GM21723 (cell line): ENCODE measurements around the gene KLHL22.
"Not testable (repeated sequence)": the region's sequence is repeated elsewhere in the genome, so short reads cannot be mapped to it uniquely, and the experiment has no call there.

ENCODE experiments used
- ATAC-seq: cut with Tn5 transposase; IDR thresholded peaks from one replicate; pipeline ENCODE4 v1.9.1; 2021; ENCODE audit warnings: mild to moderate bottlenecking, moderate library complexity; ENCODE audit not compliant: unreplicated experiment

The KLHL22 gene

DNA sequence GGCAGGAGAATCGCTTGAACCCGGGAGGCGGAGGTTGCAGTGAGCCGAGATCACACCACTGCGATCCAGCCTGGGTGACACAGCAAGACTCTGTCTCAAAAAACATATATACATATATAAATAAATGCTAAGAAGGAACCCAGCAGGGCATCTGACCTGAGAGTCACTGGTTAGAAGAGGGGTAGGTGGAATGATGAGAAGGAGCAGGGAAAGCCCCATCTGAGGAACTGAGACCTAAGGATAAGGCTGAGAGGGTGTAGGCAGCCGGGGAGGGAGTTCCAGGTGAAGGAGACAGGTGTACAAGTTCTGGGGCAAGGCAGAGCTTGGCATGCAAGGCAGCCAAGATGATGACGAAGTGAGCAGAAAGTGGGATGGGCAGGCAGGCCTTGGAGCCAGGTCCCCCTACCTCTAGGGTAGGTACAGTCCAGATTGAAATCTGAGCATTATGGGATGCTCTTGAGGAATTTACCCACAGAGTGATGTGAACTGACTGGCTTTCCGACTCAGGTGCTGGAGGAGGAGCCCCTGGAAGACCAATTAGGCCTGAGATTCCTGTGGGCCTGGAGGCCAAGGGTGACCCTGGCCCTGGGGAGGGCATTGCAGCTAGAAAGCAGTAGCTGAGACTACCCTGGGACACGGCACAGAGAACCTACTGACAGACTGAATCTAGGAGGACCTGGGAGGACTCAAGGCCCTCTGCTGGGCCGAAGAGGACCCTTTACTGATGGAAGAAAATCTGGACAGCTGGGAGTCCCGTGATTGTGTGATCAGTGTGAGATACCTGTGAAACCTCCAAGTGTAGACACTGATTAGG lies 22.8 kb downstream of the KLHL22 start:
- no peak for ATAC-seq

DNA sequence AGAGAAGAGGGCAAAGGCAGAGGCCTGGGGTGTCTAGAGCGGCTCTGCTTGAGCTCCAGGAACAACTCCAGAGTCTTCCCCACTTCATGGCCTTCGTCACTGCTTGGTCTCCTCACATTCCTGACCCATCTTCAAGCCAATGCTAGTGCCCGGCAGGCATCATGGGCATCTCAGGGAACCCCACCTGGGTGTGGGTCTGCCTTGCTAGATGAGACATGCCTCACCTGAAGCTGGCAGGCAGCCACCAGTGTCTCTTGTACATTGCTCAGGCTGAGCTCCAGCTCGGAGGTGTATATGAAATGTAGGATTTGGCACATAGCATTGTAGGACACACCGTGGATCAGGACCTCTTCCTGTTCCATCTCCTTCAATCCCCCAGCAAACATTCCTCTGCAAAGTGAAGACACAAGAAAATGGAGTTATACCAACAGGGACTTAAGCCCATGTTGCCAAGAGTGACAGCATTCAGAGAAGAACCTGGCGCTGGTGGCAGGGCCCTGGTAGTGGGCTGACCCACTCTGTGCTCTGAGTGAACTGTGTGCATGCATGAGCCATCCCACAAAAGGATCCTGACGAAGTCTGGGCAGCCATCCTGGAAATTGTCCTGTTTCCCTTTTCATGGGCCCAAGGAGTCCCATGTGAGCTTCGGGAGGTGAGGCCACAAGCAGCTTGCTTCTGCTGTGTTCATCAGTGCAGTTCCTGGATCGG lies 24.3 kb downstream of the KLHL22 start:
- no peak for ATAC-seq

- ATAC-seq, result not testable (repeated sequence)
Observed at GRCh38 chr22:20470525-20470924, 25.1 kb downstream of the KLHL22 start.

GRCh38 chr22:20469110-20469868 lies 26.3 kb downstream of the KLHL22 start:
- ATAC-seq, result no peak

GRCh38 chr22:20466659-20467379 lies 28.8 kb downstream of the KLHL22 start:
- ATAC-seq, result no peak

- no peak for ATAC-seq
Observed at GRCh38 chr22:20465759-20466077, 29.9 kb downstream of the KLHL22 start.

- ATAC-seq, result no peak
Observed at GRCh38 chr22:20464912-20465758, 30.5 kb downstream of the KLHL22 start.

DNA sequence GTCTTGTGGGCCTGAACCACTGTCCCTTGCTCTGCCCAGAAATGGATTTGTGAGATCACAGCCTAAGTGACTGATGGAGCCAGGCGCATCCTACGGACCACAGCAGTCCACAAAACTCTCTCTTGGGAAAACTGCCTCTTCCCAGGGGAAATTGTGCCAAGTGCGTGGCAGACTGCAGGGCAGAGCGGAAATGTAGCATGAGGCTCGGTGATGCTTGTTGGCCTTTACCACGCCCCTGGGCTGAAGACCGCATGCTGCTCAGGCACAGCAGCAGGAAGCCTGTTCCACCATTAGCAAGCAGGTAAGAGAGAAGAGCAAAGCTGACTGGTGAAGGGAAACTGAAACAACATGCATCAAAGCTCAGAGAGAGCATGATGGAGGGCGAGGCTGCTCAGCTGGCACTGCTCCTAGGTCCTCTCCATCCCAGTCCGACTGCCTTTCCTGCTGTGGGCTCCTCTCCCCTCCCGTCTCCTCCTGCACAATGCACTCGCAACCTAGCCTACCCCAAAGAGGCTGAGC lies 31.4 kb downstream of the KLHL22 start:
- no peak for ATAC-seq

DNA sequence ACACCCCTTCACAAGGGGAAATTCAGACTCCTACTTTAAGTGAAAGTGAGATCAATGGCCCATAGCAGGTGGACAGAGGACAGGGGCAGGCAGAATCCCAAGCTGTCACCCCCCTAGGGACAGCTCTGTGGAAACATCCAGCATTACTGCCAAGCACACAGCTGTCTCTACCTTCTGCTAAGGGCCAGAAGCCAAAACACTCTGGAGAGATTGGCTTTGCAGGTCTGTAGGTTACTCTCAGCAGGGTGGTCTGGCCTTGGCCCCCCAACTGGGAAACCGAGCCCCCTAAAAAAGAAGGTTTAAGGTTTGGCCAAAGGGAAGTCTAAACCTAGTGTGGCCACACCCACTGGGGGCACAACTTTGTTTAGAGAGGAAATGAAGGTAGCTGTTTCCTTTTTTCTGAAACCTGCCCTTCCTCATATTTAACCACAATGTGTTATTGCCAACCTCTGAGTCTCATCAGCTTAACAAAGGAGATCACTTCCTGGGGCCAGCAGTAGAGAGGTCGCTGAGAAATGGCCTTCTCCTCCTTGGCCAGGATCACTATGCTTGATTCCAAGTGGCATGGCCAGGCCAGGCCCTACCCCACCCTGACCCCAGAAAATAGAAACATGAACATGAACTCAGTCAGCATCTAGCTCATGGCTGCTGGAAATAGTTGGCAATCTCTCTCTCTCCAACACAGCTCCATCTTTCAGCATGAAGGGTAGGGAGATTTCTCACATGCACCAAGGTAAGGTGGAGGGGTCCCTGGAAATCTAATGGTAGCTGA lies 32.1 kb downstream of the KLHL22 start:
- no peak for ATAC-seq

DNA sequence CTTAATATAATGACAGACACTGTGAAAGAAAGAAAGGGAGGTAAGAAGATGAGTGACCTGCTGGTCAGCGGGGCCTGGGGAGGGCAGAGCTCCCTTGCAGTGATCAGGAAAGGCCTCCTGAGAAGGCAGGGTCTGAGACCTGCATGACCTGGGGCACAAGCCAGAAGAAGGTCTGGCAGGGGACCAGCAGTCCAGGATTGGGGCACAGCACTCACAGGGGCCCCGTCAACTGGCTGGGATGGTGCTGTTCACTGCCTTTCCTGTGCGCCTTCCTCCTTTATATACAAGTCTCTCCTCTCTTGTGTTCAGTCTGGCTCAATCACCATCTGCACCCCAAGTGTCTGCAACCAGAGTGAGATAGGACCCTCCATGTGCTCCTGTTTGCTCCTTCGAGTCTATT lies 35.7 kb downstream of the KLHL22 start:
- ATAC-seq, result no peak

DNA sequence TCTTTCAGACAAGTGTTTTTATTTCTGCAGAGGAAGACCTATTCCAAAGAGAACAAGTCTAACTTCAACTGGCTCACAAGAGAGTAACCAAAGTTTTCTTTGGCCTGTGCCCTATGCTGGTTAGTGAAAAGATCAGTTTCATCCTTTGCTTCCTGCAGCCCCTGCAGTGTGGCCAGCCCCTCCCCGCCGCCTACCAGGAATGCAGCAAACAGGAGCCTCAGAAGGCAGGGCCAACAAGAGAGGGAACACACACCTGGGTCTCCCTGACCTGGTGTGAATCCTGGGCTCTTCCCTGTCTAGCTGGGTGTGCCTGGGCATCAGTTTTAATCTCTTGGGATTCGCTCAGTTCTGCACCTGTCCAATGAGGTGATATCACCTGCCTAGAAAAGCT lies 36.4 kb downstream of the KLHL22 start:
- ATAC-seq, result no peak

- ATAC-seq, result no peak
Observed at GRCh38 chr22:20458530-20459151, 37.0 kb downstream of the KLHL22 start.

DNA sequence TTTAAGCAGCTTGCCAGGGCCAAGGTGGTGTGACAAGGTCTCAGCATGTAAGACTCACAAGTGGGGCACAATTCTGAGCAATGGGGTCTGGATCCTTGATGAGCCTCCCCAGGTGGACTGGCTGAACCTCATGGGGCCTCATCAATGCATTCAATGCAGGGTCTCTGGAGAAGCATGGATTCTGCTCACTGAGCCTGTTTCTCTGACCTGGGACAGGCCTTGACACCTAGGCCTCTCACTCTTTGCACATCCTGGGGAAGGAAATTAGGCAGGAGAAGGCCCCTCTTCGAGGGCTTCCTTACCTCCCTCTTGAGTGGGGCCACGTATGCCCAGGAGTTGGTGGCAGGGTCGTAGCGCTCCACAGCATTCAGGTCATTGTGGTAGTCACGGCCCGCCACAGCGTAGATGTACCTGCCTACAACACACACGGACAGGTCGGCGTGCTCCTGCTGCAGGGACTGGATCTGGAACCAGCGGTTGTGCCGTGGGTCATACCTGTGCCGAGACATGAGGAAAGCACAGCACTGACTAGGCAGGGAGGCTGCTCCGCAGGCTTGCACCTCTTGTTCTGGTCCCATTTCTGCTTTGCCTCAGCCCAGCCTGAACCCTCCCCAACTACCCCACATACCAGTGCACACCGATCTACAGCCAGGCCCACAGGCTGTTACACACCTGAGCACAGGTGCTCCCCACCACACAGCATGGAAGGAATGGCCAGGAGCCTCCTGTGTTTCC lies 37.9 kb downstream of the KLHL22 start:
- ATAC-seq, result no peak

DNA sequence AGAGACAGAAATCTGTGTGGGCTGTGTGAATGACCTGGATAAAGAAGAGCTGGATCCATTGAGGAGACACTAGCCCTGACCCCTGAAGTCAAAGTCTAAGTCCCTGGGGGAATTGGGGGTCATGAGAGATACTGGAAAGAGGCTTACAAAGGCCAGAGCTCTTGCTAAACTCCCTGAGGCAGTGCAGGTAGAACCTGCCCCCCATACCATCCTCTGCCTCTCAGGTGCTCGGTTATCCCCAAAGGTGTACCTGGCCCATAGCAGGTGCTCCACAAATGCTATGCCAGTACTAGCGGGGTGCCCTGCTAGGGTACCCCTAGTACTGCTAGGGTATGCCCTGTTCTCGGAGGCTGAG lies 38.9 kb downstream of the KLHL22 start:
- no peak for ATAC-seq

DNA sequence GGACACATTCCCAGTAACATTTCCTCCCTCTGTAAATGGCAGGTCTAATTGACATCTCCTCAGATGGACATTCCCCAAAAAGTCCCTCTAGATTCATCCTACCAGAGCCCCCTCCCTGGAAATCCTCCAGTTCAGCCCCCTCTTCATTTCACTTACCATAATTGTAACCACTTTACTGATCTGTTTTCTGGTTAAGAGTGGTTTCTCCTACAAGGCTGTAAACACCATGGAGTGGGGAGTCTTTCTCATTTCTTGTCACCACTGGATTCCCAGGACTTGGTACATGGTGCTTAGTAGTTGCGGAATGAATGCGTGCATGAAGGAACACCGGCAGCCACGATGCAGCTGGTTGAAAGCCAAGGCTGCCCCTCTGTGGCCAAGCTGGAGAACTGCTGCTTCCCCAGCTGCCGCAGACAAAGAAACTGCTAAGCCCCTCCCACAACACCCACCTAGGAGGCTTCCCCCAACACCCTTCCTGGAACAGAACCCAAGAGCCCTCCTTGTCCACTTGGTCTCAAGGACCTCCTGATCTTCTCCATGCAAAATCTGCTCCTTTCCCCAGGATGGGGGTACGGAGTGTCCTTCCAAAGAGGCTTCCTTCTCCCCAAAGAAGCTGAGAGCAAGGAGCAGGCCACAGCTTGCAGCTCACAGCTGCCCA lies 39.4 kb downstream of the KLHL22 start:
- no peak for ATAC-seq

GRCh38 chr22:20455709-20456063 lies 39.9 kb downstream of the KLHL22 start:
- no peak for ATAC-seq

DNA sequence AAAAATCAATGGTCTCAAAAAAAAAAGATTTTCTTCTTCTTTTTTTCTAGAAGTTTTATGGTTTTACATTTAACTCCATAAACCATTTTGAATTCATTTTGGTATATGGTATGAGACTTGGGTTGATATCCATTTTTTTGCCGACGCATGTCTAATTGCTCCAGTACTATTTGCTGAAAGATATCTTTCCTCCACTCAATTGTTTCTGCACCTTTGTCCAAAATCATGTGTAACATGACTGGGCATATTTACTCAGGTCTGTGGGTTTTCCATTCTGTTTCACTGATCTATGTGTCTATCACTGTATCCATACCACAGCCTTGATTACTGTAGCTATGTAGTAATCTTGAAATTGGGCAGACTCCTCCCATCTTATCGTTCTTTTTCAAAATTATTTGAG lies 42.4 kb downstream of the KLHL22 start:
- no peak for ATAC-seq

GRCh38 chr22:20451920-20452319 lies 43.7 kb downstream of the KLHL22 start:
- ATAC-seq, result no peak
